HG02938 (cell line): Measurements from ENCODE around the gene UBQLNL.

Source experiments
- ATAC-seq: cut with Tn5 transposase; IDR thresholded peaks from one replicate; pipeline ENCODE4 v1.9.1; 2021; ENCODE audit warnings: mild to moderate bottlenecking, moderate library complexity; ENCODE audit not compliant: unreplicated experiment

UBQLNL gene

DNA sequence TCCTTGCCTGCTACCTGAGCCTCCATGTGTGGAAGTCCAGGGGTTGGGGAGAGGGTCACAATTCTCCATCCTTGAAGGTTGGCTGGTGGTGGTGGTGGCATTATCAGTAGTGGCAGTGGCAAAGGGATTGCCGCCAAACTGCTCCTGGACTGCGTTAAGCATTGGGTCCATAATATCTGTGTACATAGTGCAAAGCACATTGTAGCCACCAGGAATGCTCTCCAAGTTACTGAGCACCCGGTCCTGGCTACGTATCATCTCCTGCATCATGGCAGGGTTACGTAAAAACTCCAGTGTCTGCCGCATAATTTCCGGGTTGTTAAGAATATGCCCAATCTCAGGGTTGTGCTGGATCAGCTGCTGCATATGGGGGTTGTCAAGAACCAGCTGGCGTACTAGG lies 7.9 kb downstream of the UBQLNL start:
- ATAC-seq, result no peak

- ATAC-seq, result no peak
Measured at GRCh38 chr11:5507933-5508305, 8.6 kb downstream of the UBQLNL start.

- no peak for ATAC-seq
Measured at GRCh38 chr11:5507177-5507932, 9.1 kb downstream of the UBQLNL start.

- ATAC-seq, result no peak
Measured at GRCh38 chr11:5505363-5506048, 11.0 kb downstream of the UBQLNL start.

DNA sequence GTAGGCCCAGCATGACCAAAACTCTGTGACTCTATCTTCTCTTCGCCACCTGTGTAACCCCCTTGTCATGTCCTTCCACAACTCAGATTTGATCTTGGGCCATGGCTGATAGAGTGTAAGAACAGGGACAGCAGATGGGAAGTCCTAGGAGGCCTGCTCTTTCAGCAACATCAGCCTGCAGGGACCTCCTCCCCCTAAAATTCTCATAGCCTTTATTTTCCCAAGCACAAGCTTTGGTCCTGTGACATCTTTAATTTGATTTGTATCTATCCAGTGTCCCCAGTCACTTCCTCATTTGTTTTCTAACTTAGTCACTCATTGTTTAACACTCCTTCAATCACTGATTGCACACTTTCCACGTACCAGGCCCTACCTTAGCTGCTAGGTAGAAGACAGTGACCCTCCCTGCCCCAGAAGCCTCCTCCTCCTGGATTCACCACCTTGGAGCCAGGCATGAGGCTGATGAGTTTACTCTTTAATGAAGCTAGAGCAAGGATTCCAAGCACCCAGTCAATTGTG lies 12.0 kb downstream of the UBQLNL start:
- no peak for ATAC-seq

GRCh38 chr11:5500393-5500801 lies 16.1 kb downstream of the UBQLNL start:
- no peak for ATAC-seq

DNA sequence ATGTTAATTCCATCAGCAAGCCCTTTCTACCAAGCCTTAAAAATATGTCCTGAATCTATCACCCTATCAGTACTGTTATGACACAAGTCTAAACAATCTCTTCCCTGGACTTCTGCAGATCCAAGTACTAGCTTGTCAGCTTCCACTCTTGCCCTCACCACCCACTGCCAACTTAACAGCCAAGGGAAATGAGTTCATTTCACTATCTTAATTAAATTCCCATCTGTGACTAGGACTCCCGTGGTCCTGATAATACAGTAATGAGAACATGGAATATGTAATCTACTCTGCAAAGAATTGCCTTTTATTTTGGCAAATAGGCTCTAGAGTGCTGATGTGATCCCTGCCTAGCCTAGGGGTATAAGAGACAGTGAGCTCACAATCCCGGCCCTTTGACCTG lies 16.8 kb downstream of the UBQLNL start:
- no peak for ATAC-seq

- ATAC-seq, result no peak
Measured at GRCh38 chr11:5489576-5490357, 26.7 kb downstream of the UBQLNL start.

DNA sequence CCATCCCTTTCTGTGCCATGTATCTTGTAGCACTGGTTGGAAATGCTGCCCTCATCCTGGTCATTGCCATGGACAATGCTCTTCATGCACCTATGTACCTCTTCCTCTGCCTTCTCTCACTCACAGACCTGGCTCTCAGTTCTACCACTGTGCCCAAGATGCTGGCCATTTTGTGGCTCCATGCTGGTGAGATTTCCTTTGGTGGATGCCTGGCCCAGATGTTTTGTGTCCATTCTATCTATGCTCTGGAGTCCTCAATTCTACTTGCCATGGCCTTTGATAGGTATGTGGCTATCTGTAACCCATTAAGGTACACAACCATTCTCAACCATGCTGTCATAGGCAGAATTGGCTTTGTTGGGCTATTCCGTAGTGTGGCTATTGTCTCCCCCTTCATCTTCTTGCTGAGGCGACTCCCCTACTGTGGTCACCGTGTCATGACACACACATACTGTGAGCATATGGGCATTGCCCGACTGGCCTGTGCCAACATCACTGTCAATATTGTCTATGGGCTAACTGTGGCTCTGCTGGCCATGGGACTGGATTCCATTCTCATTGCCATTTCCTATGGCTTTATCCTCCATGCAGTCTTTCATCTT lies 27.6 kb downstream of the UBQLNL start:
- no peak for ATAC-seq

- ATAC-seq, result no peak
Measured at GRCh38 chr11:5488385-5488784, 28.1 kb downstream of the UBQLNL start, which contains the start of gene OR52D1. TSS of gene OR52D1 (plus strand) at chr11:5488685. CDS start at chr11:5488707, 22 bp downstream.

DNA sequence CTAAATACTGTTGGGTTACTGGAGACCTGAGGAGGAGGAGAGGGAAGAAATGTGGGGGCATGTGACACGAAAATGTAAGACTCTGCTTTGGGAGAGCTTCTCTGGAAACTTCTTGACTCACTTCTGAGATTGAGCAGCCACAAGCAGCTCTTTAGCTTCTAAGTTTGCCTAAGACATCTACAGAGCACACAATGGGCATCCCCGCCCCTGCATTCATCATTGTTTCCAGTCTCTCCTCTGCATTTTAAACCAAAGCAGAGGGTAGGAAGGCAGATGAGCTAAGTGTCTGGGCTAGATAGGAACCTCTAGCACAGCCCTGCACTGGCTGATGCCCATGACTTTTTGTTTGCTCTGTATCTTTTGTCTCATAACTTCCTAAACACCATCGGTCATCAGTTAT lies 30.1 kb downstream of the UBQLNL start:
- no peak for ATAC-seq

DNA sequence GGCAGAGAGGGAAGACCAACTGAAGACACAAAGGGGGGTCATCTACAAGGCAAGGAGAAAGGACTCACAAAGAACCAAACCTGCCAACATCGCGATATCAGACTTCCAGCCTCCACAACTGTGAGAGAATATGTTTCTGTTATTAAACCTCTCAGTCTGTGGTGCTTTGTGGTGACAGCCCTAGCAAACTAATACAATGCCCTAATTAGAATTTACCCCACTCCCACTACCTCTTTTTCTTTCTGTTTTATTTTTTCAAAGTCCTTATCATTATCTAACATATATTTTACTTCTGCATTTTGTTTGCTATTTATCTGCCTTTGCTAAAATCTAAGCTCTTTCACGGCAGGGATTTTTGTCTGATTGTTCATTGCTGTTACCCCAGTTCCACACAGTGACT lies 30.5 kb downstream of the UBQLNL start:
- no peak for ATAC-seq

DNA sequence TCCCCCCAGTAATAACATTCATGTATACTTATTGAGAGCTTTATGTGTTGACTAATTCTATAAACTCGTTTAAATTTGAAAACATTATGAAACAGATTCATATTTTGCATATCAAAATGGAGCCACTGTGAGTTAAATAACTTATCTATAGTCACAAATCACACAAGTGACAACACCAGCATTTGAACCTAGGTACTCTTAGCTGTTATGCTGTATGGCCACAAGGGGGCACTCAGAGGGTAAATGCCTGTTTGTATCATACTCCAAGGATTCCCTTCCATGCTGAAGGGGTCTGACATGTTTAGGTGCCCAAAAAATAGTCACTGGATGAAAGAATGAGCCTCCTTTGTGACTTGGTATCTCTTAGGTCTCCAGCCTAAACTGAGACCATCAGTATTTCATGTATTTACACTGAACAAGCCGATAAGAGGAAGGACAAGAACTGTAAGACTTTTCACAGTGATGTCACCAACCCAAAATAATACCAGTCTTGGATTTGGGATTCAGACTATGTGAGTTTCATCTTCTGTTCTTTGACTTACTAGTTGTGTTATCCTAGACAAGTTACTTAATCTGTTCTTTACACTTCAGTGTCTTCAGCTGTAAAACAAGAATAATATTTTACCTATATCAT lies 40.2 kb downstream of the UBQLNL start:
- ATAC-seq, result no peak

DNA sequence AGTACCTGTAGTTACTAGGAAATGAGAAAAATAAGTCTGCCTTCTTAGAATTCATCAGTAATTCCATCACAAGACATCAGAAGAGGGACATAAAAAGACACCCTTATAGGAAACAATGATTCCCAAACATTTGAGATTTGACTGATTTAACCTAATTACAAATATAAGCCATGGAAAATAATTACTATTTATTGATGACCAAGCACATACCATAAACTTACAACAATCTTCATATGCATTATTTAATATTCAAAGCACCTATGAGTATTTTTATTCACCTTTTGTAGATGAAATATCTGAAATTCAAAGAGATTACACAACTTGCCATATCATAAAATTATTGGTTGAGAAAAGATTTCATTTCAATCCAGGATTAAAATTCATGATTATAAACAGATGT lies 42.6 kb downstream of the UBQLNL start:
- no peak for ATAC-seq

DNA sequence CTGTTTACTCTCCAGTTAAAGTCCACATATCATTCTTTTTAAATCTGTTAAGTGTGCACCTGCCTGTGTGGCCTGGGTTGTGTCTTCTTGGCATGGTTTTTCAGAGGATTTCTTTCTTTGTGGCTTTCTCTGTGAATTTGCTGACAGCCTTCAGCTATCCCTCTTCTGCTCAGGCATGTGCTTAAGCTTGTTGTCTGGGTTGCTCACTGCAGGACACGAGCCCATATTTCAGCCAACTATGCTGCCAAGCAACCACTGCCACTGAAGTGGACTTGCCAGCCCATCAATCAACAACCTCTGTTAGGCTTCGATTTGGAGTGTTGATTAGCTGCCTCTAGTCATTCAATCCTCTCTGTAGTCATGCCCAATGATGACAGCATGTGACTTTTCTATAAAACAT lies 49.0 kb downstream of the UBQLNL start:
- no peak for ATAC-seq
